A172 (cell line): ENCODE results near the gene DENND1A. TPM values are rescaled to one million over a fixed set of nuclear protein-coding genes. Genes with fewer than 3 reads are reported as not detected.

Source experiments
- DNase-seq: peaks from one replicate; pipeline ENCODE4 v3.0.0-alpha.2; 2015; ENCODE audit warnings: low spot score
- total RNA-seq: library from RNA; depleted of rRNA; stranded (reverse); fragments of >200 nt; shearing (Covaris generic); gene quantifications from 2 replicates; pipeline ENCODE4 v1.2.3, GENCODE V29; 2014

DENND1A gene
- total RNA-seq, 1 experiment from 2014 or later: 30.8 TPM

DNA sequence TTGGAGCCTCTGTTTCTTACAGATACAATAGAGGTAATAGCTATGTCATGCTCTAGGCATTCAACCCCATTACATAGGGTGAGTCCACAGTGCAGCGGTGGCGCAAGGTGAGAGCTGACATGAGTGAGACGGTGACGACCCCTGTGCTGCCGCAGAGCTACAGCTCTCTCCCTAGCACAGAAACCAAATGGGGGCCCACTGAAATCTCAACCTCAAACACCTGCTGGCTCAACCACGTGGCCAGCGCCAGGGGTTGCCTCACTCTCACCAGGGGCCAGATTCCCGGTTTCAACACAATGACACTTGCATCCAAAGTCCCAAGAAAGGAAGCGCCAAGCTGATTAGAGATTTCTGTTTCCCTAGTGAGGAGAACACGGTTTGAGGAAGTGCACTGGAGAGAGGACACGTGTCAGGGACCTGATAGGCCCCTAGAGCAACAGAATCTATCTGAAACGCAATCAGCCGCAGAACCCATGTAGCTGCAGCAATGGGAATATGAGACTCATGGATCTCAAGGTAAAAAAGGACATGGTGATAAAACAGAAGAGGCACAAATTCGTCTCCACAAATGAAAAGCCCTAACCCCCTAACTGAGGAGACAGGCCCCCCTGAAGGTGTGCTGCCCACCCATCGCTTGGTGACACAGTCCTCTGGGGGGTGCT, 459.7 kb downstream of the DENND1A start:
- no peak for DNase-seq

DNA sequence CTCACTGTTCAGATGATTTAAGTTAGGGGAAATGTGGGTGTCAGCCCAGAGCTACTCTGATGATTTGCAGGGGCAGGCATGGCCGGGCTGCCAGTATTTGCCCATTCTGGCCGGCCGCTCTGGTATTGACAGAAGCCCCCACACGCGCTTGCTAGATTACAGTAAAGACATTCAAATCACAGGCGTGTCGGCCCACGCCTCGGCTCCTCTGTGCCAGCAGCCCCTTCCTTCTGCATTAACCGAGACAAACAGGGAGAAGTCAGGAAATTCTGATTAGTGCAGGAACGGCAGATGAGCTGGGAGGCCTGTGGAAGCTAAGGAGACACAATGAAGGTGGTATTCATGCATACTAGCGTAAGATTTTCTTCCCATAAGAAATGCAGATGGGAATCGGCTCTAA, 460.6 kb downstream of the DENND1A start:
- DNase-seq: no peak

DNA sequence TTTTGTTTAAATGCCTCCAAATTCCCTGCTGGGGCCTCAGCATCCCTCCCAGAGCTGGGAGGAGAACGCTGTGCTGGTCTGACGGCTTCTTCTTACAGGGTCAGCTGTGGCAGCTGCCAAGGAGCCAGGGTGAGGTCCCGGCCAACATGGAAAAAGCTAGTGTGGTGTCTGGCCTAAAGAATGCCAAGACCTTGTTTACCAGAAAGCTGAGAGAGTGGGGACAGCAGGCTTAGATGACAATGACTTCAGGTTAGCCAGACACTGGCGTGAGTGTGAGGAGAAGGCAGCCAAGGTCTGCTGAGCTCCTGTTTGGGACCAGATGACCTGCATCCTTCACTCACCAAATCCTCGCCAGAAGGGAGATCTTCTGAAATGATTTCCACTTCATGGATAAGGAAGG, 461.4 kb downstream of the DENND1A start:
- no peak for DNase-seq

DNA sequence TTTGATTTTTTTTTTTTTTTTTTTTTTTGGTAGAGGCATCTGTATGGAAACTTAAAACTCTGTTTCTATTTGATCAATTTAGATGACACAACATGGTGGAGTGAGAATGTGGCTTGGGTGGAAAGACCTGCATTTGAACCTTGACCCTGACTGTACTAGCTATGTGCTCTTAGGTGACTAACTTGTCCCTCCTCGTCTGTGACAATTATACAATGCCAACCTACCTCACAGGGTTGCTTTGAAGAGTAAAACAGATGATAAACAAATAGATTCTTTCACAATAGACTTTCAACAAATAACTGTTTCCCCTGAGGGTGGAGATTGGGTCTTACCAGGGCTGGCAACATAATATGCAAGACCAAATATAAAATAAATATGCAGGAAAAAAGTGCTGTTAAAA, 464.6 kb downstream of the DENND1A start:
- no peak for DNase-seq

DNA sequence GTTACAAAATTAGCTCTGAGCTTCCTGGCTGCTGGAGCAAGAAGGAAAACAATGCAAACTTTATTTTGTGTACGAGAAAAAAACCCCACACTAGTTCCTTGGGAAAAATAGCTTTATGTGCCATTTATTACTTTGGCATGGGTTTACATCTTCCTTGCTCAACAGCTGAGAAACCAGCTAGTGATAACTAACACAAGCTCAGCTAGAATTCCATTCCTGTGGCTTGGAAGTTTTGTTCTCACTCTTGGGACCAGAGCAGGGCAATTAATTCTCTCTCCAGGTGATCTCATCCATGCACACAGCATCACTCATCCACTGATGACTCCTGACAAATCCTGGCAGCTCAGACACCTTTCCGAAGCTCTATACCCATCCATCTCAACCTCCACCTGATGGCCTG, 469.8 kb downstream of the DENND1A start:
- DNase-seq: no peak

DNA sequence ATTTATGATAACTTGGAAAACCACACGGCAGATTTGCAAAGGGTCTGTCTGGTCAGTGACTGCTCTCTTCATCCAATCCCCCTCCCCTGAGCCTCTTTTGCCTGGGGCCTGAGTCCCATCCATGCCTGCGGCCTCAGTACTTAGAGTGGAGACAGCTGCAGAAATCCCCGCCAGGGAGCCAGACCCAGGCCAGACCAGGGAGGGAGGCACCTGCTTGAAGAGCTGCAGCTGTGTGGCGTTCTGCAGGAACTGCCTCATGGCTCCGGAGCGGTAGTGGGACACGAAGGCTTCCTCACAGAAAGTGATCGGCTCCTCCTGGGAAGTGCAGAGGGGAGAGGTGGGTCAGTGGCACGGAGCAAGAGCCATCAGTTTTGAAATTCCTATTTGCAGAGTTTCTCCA, 472.3 kb downstream of the DENND1A start:
- no peak for DNase-seq

DNA sequence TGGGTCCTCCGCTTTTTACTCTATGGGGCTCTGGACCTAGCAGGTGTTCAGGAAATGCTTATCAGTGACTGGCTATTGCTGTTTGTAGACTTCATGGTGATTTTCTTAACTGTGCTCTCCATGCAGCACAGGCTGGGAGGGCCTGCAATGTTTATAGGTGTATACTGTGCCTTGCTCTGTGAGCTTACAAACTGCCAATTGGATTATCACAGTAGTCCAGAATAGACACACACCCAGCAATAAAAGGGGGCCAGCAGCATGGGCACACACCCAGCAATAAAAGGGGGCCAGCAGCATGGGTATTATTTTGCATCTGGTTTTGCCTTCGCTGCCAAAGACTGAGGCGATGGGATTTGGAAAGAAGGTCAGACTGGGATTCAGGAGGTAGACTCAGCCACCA, 473.9 kb downstream of the DENND1A start:
- DNase-seq: no peak

DNA sequence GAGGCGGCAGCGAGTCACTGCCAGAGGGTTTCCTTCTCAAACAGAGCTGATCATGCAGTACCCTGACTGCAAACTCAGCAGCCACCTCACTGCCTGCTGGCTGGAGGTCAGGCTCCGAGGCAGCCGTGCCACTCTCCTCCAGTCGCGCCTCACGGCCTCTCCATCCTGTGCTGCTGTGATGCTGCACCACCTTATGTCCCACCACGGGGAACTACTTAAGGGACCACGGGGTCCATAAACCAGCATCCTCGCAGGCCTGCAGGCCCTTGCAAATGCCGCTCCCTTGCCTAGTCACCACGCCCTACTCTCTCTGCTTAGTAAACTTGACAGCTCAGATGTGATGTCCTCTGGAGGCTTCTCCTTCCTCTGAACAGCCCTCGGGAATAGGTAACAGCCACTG, 474.7 kb downstream of the DENND1A start:
- DNase-seq: no peak

DNA sequence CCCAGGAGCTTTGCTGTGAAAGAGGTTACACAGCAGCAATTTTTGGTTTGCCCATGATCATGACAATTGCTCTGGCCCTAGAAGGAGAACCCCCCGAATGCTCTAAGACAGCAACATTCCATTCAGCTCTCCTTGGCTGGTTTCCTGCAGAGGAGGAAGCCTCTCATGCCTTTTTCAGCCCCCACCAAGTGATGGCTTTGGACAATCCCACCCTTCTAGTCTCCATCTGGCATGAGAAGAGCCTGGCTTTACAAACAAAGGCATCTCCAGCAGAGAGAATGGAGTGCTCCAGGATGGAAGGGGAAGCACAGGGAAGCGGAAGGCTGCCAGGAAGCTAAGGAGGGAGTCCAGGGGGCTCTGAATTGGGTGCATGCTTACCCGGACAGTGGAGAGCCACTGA, 475.6 kb downstream of the DENND1A start:
- no peak for DNase-seq

DNA sequence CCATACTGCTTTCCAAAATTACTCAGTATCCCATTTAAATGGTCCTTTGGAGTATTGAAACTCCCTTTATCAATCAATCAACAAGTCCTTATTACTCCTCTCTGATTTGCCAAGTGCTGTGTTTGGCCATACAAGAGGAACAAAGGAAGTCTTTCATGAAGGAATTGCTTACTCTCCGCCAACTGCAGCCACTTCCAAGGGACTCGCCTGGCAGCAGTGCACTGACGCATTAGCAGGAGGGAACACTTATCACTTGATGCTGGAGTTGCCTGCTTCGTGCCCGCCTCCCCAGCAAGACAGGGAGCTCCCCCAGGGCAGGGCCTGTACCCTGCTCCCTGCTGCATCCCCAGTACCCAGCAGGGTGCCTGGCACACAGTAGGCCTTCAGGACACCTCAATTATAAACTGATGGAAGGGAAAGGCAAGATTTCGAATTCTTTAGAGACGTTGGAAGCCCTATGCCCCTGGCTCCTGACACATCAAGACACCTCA, 476.1 kb downstream of the DENND1A start:
- no peak for DNase-seq

DNA sequence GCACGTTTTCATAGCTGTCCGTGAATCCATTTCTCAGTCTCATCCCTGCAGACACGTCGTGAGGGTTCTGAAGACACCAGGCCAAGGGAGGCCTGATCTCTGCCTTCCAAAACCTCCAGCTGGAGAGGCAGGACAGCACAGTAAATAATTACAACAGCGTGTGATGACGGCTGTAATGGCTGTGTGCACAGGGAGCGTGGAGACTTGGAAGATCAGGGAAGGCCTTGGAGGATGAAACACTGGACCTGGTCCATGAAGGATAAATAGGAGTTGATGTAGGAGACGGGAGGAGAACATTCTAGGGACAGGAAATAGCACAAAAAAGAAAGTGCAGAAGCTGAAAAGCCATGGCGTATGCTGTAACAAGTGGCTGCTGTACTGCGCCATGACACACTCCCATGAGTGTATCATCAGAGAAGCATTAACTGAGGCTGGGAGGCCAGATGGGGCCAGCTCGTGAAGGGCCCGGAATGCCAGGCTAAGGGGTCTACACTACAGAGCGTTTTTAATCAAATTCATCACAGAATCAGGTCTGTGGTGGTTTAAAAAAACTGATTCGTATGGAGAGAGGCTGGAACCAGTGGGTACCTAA, 476.8 kb downstream of the DENND1A start:
- DNase-seq: no peak

DNA sequence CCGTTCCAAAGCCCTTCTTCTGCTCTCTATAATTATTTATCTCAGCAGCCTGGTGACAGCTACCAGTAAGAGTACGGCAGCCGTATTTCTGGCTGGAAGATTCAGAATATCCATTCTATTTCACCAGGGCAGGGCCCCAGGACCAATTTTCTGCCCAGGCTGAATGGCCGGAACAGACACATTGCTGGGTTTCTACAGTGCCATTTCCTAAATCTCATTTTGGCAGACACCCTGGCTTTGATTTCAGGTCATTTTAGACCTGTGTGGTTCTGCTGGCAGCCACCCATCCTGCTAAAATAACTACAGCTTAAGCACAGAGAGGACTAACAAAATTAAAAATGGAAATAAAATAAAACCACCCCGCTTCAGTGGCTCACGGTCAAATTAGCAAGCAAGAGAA, 478.9 kb downstream of the DENND1A start:
- DNase-seq: no peak

DNA sequence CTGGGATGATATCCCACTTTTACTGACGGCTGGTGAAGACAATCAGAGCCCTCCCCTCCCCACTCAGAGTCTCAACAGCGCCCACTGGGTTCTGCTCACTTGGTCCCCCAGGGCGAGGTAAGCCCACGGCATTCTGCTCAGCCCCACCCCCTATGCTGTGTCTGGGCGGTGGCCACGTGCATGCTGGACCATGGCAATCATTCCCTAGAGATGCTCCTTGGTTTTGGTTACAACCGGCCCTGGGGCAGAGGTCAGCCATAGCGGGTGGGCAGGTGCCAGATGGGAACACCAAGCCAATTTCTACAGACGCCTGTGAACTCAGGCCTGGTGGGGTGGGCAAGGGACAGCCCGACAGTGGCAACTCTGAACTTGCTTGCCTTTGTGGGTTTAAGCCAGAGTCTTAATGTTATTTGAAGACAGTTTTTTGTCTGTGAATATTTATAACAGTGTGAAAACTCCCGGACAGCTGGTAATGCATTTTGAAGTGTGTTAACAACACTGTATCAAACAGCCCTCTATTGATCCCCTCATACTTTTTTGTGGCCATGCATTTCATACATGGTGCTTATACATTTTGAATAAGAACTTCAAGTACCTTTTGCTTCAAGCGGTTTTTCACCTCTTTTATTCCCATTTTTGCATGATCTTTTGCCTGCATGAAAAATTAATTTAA, 479.7 kb downstream of the DENND1A start:
- DNase-seq: no peak

DNA sequence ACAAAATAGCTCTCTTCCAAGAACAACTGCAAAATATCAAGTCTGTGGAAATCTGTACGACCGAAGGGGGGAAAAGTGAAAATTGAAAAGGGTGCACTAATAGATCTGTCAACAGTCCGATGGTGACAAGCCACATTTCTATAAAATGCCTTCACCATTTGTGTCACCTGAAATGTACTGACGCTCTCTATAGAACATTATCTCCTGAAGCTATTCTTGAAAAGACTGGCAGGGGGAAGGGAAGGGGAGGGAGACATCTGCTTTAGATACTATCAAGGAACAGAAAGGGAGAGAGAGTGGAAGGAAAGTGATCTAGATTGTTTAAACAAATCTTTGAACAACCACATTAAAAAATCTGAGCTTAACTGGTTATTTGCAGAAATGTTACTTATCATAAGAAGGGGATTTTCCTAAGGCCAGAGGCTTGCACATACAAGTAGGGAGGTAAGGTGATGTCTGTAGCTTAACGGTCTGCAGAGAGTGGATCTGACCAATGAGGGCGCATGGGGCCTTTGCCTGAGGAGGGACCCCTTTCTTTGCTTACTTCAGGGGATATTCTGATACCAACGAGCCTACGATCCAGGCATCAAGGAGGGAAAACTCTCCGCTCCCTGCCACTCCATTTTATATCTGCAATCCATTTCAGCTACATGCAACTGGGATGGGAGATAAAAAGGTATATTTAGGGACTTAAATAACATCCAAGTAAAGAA, 481.8 kb downstream of the DENND1A start:
- DNase-seq: no peak

DNA sequence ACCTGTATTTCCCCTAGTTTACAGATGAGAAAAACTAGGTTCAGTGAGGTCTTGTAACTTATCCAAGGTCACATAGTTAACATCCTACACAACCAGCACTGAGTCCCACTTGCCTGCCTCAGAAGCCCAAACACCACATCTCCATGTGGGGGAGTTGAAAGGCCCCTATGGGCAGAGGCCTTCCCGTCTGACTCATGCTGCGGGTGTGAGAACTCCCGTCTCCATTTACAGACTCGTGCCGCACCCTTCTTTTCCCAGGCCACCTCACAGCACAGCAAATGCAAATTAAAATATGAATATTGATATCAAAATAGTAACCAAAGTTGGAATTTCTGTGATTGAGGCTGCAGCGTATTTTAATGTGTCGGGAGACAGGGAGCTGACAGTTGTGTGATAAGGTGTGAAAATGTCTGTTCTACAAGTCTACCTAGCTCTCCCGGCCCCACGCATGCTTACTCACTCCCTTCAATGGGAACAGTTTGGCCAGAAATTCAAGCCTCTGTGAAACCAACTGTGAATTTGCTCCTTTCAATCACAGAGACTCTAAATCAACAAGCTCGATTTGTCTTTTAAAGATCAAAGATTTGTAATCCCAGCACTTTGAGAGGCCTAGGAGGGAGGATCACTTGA, 483.8 kb downstream of the DENND1A start:
- DNase-seq: peak; percentile 23

DNA sequence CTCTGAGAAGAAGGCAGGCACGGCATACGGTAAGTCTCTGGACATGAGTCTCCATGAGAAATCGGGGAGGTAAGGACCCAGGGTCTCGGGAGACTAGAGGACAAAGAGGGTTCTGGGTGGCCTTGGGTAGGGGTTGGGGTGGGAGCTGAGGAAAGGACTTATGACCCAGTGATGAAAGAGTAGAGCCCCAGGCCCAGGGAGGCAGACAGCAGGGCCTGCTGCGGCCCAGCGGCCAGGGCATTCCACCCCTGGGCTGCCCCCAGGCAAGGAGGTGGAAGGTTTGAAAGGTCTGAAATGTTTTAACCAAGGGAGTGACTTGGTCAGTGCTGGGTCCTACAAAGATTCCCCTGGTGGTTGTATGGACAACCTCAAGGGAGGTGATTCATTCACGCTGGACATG, 484.8 kb downstream of the DENND1A start:
- no peak for DNase-seq

DNA sequence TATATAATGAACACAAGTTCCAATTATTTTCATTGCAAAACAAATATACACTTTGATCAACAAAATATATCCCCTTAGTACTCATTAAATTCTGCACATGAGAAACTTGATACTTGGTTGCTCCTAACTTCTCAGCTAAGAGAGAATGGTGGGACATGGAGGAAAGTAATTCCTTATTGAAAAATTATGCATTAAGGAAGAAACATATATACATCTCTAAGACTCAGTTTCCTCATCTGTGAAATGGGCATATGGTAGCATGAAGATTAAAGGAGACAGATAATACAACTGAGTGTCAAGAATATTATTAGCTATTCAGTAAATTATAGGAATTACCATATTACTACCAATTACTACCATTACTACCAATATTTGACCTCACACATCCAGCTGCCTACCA, 488.2 kb downstream of the DENND1A start:
- no peak for DNase-seq

DNA sequence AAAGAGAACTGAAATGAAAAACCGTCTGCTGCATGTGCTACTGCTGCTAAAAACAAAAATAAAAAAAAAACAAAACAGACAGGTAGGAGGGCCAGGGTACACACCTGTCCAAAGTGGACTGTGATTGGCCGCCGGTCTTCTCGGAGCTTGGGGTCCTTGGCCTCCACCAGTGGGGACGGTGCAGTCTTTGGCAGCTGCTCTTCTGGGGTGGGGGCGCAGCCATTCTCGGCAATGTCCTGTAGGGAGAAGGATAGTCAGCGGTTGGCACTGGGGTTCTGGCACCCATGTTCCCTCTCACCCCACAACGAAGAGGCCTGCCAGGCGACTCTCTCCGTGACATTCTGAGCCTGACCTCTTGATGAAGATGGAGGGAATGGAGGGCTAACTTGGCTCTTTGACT, 489.7 kb downstream of the DENND1A start:
- no peak for DNase-seq

DNA sequence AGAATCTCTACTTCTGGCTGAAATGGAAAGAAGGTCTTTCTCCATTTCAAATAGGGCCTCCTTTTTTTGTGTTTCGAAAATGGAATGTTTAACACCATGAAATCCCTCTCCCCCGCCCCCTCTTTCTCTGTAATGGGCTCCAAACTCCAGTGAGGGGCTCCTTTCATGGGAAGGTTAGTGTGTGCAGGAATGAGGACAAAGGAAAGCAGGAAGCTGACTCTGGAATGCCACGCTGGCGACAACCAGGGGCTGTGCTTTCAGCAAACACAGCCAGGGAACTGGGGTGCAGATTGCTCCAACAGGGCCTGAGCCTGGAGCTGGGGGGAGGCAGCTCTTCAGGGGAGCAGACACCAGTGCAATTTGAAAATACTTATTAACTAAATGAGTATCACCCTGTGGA, 491.1 kb downstream of the DENND1A start:
- no peak for DNase-seq

DNA sequence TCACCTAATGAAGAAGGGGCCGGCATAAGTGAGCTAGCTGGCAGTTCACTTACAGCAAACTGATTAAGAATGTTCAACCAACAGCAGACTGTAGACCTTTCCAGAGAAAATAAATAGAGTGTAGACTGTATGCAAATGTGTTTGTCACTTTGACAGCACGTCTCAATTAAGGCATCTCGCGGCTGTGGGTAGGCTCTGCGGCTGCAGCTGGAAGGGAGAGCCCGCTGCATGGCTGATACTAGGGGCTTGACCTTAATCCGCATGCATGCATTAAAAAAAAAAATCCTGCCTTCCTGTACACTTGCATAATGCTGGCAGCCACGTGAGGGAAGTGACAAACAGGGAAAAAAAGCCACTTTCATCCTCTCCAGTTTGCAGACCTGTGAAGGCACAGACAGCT, 491.6 kb downstream of the DENND1A start:
- no peak for DNase-seq

DNA sequence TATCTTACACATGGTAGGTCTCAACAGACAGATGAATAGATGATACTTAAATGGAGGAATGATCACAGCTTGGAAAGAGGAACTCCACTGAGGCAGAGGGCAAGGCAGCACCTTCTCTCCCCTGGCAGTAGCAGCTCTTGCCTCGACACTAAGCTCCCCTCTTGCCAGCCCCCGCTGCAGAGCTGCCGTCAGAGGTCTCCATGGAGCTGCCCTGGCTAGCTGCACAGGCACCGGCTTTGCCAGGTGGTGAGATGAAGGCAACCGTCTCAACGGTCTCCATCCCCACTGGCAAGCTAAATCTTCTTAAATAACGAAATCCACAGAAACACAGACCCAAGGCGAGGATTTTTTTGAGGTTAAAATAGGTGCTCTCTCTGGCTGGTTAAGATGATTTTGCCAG, 492.7 kb downstream of the DENND1A start:
- no peak for DNase-seq

DNA sequence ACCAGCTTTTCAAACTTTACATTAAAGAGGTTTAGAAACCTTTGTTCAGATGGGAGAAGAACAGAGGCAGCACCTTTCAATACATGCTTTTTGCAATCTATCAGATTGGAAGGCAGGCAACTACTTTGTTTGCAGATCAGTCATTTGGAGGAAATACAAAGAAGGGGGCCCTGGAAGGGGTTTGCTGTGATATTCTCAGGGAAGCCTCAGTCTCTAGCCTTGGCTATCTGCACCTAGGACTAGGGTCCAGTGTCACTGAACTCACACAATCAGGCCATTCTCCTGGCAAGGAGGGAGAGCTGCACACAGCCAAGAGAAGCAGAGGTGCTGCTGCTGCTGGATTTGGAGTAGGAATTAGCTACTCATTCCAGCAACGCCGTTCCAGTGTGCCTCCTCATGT, 494.5 kb downstream of the DENND1A start:
- DNase-seq: no peak
